Left colon (tissue), 2 donors: ENCODE measurements around the gene DCAF5. TPM values are rescaled to one million over a fixed set of nuclear protein-coding genes. Genes with fewer than 3 reads are reported as not detected.
A peak's percentile ranks its signal among the peaks of the same experiment; 100 is the strongest.

Experiments
- ATAC-seq: fragments of 200-7000 bp; cut with Tn5 transposase; one replicate; pipeline ENCODE4 v1.9.1; 2020; ENCODE audit warnings: mild to moderate bottlenecking, moderate library complexity
- DNase-seq, 2 donors: peaks; one replicate each; pipeline ENCODE4 v3.0.0-alpha.2; 2020
- intact Hi-C, 2 donors: fragments of 100-400 bp; cut with DNase I in 1 of 2; cut with micrococcal nuclease in 1 of 2; formaldehyde crosslinking; loops; one replicate each; pipeline versions ENCODE4 v1.11.2 to v1.14.0; 2022; cut with DNase I, micrococcal nuclease
- total RNA-seq, 2 donors: library from RNA; stranded (reverse); fragmentation: NEBNext Ultra II Directional; extraction: Animal tissue kit (Norgen Biotek cat#: 25700); gene quantifications; one replicate each; pipeline ENCODE4 v1.2.1, GENCODE V29; 2021
- donor health status: DM: no; HTN: no; CAD: no.
- donor health status: DM: yes; HTN: yes; CAD: no.

The DCAF5 gene
- total RNA-seq, 2 donors from 2014 or later, result 38.6 to 42.3 TPM

GRCh38 chr14:69055125-69055524 is 97.8 kb downstream of the DCAF5 start:
- ATAC-seq (no peak), DNase-seq (no peak)
- intact Hi-C loops, result no loop called here

GRCh38 chr14:69054030-69054429 is 98.9 kb downstream of the DCAF5 start:
- intact Hi-C loops, result no loop called here
- DNase-seq (no peak), ATAC-seq (no peak)

GRCh38 chr14:69052181-69052601 is 100.7 kb downstream of the DCAF5 start:
- no peak for ATAC-seq
- intact Hi-C loops, result no loop called here
- DNase-seq, result no peak

GRCh38 chr14:69050240-69051184 is 102.4 kb downstream of the DCAF5 start:
- peak; percentile 43 for ATAC-seq
- intact Hi-C loops, result no loop called here
- DNase-seq, result no peak

GRCh38 chr14:69049675-69050074 is 103.2 kb downstream of the DCAF5 start:
- ATAC-seq, result no peak
- no peak for DNase-seq

GRCh38 chr14:69048456-69048855 is 104.5 kb downstream of the DCAF5 start:
- intact Hi-C loops, result no loop called here
- peak; percentile 68 for ATAC-seq
- DNase-seq, result peak in 1 of 2 donors; percentile 70

More at GRCh38 chr14:69049675-69050074, 103.2 kb downstream of the DCAF5 start:
- intact Hi-C loops, result no loop called here

GRCh38 chr14:69047255-69047654 is 105.7 kb downstream of the DCAF5 start:
- intact Hi-C loops, result no loop called here
- DNase-seq (no peak), ATAC-seq (no peak)

GRCh38 chr14:69046476-69046860 is 106.5 kb downstream of the DCAF5 start:
- intact Hi-C loops, result no loop called here
- DNase-seq, result no peak
- ATAC-seq, result no peak

GRCh38 chr14:69045857-69046475 is 107.0 kb downstream of the DCAF5 start:
- ATAC-seq (no peak), DNase-seq (no peak)
- intact Hi-C loops, result no loop called here

GRCh38 chr14:69044965-69045555 is 107.9 kb downstream of the DCAF5 start:
- intact Hi-C loops, result no loop called here
- ATAC-seq (no peak), DNase-seq (peak in 1 of 2 donors; percentile 14)

- ATAC-seq, result no peak
- intact Hi-C loops, result no loop called here
These were observed 108.6 kb downstream of the DCAF5 start for GRCh38 chr14:69044296-69044695.

GRCh38 chr14:69043596-69044260 is 109.2 kb downstream of the DCAF5 start:
- DNase-seq (peak in 1 of 2 donors; percentile 41), ATAC-seq (no peak)
- intact Hi-C loops, result no loop called here

More at GRCh38 chr14:69044296-69044695, 108.6 kb downstream of the DCAF5 start:
- DNase-seq, result no peak

GRCh38 chr14:69042787-69043444 is 110.0 kb downstream of the DCAF5 start:
- intact Hi-C loops, result no loop called here
- ATAC-seq (peak; percentile 81), DNase-seq (peak; percentile 39 to 44)

- intact Hi-C loops, result no loop called here
- peak; percentile 62 for ATAC-seq
- no peak for DNase-seq
These were observed 110.6 kb downstream of the DCAF5 start for GRCh38 chr14:69042299-69042698.

GRCh38 chr14:69041783-69042182 is 111.1 kb downstream of the DCAF5 start:
- ATAC-seq, result no peak
- DNase-seq, result no peak
- intact Hi-C loops, result no loop called here

GRCh38 chr14:69040353-69040752 is 112.6 kb downstream of the DCAF5 start:
- intact Hi-C loops, result no loop called here
- no peak for ATAC-seq
- no peak for DNase-seq

- DNase-seq, result no peak
- no peak for ATAC-seq
- intact Hi-C loops, result no loop called here
These were observed 113.7 kb downstream of the DCAF5 start for GRCh38 chr14:69039288-69039628.

- no peak for ATAC-seq
- intact Hi-C loops, result no loop called here
- DNase-seq, result no peak
These were observed 114.2 kb downstream of the DCAF5 start for GRCh38 chr14:69038455-69039287.
